ENCODE results near the gene GYG2.
"Not testable (repeated sequence)": the region's sequence is repeated elsewhere in the genome, so short reads cannot be mapped to it uniquely, and the experiment has no call there.

GYG2 gene

GRCh38 chrX:2828344-2828958 lies at the start of gene GYG2:
GYG2 (plus strand) TSS chrX:2828930; CDS start chrX:2830189, 1,259 bp downstream.
- no peak for DNase-seq (ENCODE audit: low read depth)
- H3K4me3 ChIP-seq (ENCODE audit: low read depth, low read length) = no peak within 1 kb of the TSS

GRCh38 chrX:2780472-2781225 lies 48.1 kb upstream of the GYG2 start:
- H3K4me3 ChIP-seq (ENCODE audit: low read depth, low read length); DNase-seq (ENCODE audit: low read depth): not testable (repeated sequence)

More at GRCh38 chrX:2828344-2828958, at the start of gene GYG2:
- no peak for TF ChIP-seq MYC (IDR thresholded peaks at IDR 0.05; ENCODE audit: low read depth, low read length)

GRCh38 chrX:2781226-2781571 lies 47.5 kb upstream of the GYG2 start:
- TF ChIP-seq MYC (IDR thresholded peaks at IDR 0.05; ENCODE audit: low read depth, low read length) (no peak), POLR2A (IDR thresholded peaks at IDR 0.05; ENCODE audit: extremely low read depth, insufficient read length) (no peak), MAX (IDR thresholded peaks at IDR 0.05; ENCODE audit: low read depth, low read length) (no peak)
- no peak for DNase-seq (ENCODE audit: low read depth)
- no peak overlapping the region for H3K4me3 ChIP-seq (ENCODE audit: low read depth, low read length)

- no peak for TF ChIP-seq MAX (IDR thresholded peaks at IDR 0.05; ENCODE audit: low read depth, low read length)
- TF ChIP-seq MYC (IDR thresholded peaks at IDR 0.05; ENCODE audit: low read depth, low read length) = no peak
- TF ChIP-seq CTCF (IDR thresholded peaks at IDR 0.05; ENCODE audit: low read depth, low read length) = no peak
- TF ChIP-seq POLR2A (IDR thresholded peaks at IDR 0.05; ENCODE audit: extremely low read depth, insufficient read length) = no peak
- no peak overlapping the region for H3K4me3 ChIP-seq (ENCODE audit: low read depth, low read length)
- DNase-seq (ENCODE audit: low read depth) = no peak
Observed at GRCh38 chrX:2781698-2782097, 47.0 kb upstream of the GYG2 start.

GRCh38 chrX:2782171-2782570 lies 46.6 kb upstream of the GYG2 start:
- H3K4me3 ChIP-seq (ENCODE audit: low read depth, low read length) = no peak overlapping the region
- no peak for TF ChIP-seq POLR2A (IDR thresholded peaks at IDR 0.05; ENCODE audit: extremely low read depth, insufficient read length)
- no peak for TF ChIP-seq CTCF (IDR thresholded peaks at IDR 0.05; ENCODE audit: low read depth, low read length)
- no peak for TF ChIP-seq MYC (IDR thresholded peaks at IDR 0.05; ENCODE audit: low read depth, low read length)
- TF ChIP-seq MAX (IDR thresholded peaks at IDR 0.05; ENCODE audit: low read depth, low read length) = no peak
- no peak for DNase-seq (ENCODE audit: low read depth)

- H3K4me3 ChIP-seq (ENCODE audit: low read depth, low read length) = no peak overlapping the region
- TF ChIP-seq MYC (IDR thresholded peaks at IDR 0.05; ENCODE audit: low read depth, low read length) (no peak), MAX (IDR thresholded peaks at IDR 0.05; ENCODE audit: low read depth, low read length) (no peak)
- no peak for DNase-seq (ENCODE audit: low read depth)
Observed at GRCh38 chrX:2782778-2783177, 46.0 kb upstream of the GYG2 start.

- H3K4me3 ChIP-seq (ENCODE audit: low read depth, low read length) = no peak overlapping the region
- DNase-seq (ENCODE audit: low read depth) = no peak
- TF ChIP-seq MAX (IDR thresholded peaks at IDR 0.05; ENCODE audit: low read depth, low read length) = no peak
- no peak for TF ChIP-seq CTCF (IDR thresholded peaks at IDR 0.05; ENCODE audit: low read depth, low read length)
- TF ChIP-seq MYC (IDR thresholded peaks at IDR 0.05; ENCODE audit: low read depth, low read length) = no peak
- TF ChIP-seq POLR2A (IDR thresholded peaks at IDR 0.05; ENCODE audit: extremely low read depth, insufficient read length) = no peak
Observed at GRCh38 chrX:2784026-2784425, 44.7 kb upstream of the GYG2 start.

GRCh38 chrX:2785538-2785937 lies 43.2 kb upstream of the GYG2 start:
- H3K4me3 ChIP-seq (ENCODE audit: low read depth, low read length) = no peak overlapping the region
- no peak for DNase-seq (ENCODE audit: low read depth)
- TF ChIP-seq CTCF (IDR thresholded peaks at IDR 0.05; ENCODE audit: low read depth, low read length) = no peak
- TF ChIP-seq POLR2A (IDR thresholded peaks at IDR 0.05; ENCODE audit: extremely low read depth, insufficient read length) = no peak
